ENCODE measurements around the gene BMF. TPM values are rescaled to one million over a fixed set of nuclear protein-coding genes. Genes with fewer than 3 reads are reported as not detected.

The BMF gene
- total RNA-seq, 1 experiment from 2014 or later: 13.2 TPM

DNA sequence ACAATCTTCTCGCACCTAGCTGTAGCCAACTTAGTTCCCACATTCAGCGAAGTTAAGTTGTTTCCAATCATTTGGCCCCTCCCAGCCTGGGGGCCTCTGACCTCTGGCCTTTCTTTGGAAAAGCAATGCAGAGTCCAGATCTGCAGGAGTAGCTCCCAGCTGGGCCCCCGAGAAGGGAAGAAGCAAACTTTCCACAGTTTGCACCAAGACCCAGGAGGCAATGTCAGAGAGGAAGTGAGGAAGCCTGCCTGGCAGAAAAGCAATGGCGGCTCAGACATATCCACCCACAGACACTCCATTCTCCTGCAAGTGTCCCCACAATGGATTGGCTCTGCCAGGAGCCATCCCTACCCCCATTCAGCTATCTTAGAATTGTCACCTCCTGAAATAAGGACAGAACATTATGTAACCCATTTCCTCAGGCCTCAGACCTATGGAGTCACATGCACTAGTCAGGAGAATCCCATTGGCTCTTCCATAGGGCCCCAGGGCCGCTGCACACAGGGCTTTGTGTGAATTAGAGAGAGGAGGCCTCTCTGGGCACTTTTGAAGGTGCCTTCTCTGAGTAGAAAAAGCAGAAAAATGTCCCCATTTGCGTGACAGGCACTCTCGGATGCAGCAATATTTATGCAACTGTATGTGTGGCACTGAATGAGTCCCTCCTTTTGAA is 49.2 kb upstream of the BMF start:
- Mint-ChIP-seq H3K36me3 (ENCODE audit: insufficient read depth in 1 of 3, low read depth in 3 of 3) (peaks cover 1% of the 10 kb centered on the region in 3 experiments; a peak in 3 of 7 replicates), H3K4me3 (no peak overlapping the region), H3K9me3 (no peaks in the 10 kb centered on the region), H3K27me3 (ENCODE audit: low read depth) (peaks cover 2% of the 10 kb centered on the region; the same call in 1 of the 2 replicates), H3K4me1 (peaks cover 41% of the 10 kb centered on the region in 2 experiments), H3K27ac (no peak overlapping the region)
- Histone ChIP-seq H3K79me2 (ENCODE audit: insufficient read depth, low read length) (peaks cover 20% of the 10 kb centered on the region), H3K4me2 (ENCODE audit: insufficient read depth, insufficient read length, low read length) (no peak overlapping the region), H4K8ac (replicated peaks; ENCODE audit: insufficient read length, low read depth, low read length) (no peak overlapping the region), H3K9ac (ENCODE audit: extremely low read depth, insufficient read length, low read length) (no peak overlapping the region), H2AFZ (ENCODE audit: low read length) (no peak overlapping the region), H4K20me1 (ENCODE audit: control insufficient read depth, insufficient read depth, insufficient read length) (no peaks in the 10 kb centered on the region), H3K9me3 (ENCODE audit: control insufficient read depth, low read depth, low read length) (no peaks in the 10 kb centered on the region), H3K56ac (ENCODE audit: insufficient read length, low read depth, low read length) (no peak overlapping the region), H3K27me3 (ENCODE audit: insufficient read depth, low read length) (no peaks in the 10 kb centered on the region), H3T11ph (ENCODE audit: low read length) (no peak overlapping the region), H2BK12ac (ENCODE audit: insufficient read length, low read depth, low read length) (no peak overlapping the region), H3K79me1 (ENCODE audit: insufficient read depth, low read depth, low read length, poor library complexity, severe bottlenecking) (no peaks in the 10 kb centered on the region), H3K27ac (ENCODE audit: insufficient read length, low read depth, low read length) (no peak overlapping the region), H3K18ac (ENCODE audit: insufficient read length, low read depth, low read length) (no peak overlapping the region), H2AK5ac (ENCODE audit: insufficient read length, low read length) (no peak overlapping the region), H2BK20ac (ENCODE audit: low read depth, low read length, poor library complexity, severe bottlenecking) (no peak overlapping the region), H4K5ac (ENCODE audit: insufficient read length, low read depth, low read length) (no peak overlapping the region), H2BK5ac (ENCODE audit: insufficient read length, low read length) (no peak overlapping the region), H3K23me2 (ENCODE audit: insufficient read length, low read depth, low read length, poor library complexity, severe bottlenecking) (peaks cover 6% of the 10 kb centered on the region), H3K4me1 (ENCODE audit: insufficient read depth, low read length) (peaks cover 15% of the 10 kb centered on the region), H3K4ac (ENCODE audit: low read depth, low read length) (no peak overlapping the region), H3K23ac (ENCODE audit: insufficient read length, low read depth, low read length) (no peak overlapping the region), H2BK120ac (ENCODE audit: low read depth, low read length, poor library complexity, severe bottlenecking) (no peak overlapping the region), H4K91ac (ENCODE audit: insufficient read length, low read depth, low read length) (no peak overlapping the region), H2BK15ac (ENCODE audit: low read depth, low read length) (no peak overlapping the region), H3K14ac (ENCODE audit: insufficient read depth, low read length) (no peak overlapping the region)
- TF ChIP-seq CTCF (conservative IDR thresholded peaks at IDR 0.05): no peak
- WGBS (ENCODE audit: extremely low coverage, insufficient read length, low lambda C conversion rate): no CpG with 5 or more reads among the region's 7 CpGs
- DNase-seq: no peak

Measured in H9 (cell line).